Measurements from ENCODE around the gene ZBTB1.

DNA sequence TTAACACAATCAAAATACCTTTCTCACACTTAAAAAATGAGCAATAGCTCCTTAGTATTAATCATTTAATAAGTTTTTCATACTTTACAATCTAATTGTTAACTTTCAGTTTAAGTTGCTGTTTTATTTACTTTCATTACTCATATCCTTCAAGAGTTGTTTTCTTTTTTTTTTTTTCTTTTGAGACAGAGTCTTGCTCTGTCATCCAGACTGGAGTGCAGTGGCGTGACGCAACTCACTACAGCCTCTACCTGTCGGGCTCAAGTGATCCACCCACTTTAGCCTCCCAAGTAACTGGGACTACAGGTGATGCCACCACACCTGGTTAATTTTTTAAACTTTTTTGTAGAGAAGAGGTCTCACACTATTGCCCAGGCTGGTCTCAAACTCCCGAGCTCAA lies 16.1 kb downstream of the ZBTB1 start:
- no peak for TF ChIP-seq EZH2phosphoT487 (conservative IDR thresholded peaks at IDR 0.05; ENCODE audit: low read length)
- TF ChIP-seq, protein P1, sequence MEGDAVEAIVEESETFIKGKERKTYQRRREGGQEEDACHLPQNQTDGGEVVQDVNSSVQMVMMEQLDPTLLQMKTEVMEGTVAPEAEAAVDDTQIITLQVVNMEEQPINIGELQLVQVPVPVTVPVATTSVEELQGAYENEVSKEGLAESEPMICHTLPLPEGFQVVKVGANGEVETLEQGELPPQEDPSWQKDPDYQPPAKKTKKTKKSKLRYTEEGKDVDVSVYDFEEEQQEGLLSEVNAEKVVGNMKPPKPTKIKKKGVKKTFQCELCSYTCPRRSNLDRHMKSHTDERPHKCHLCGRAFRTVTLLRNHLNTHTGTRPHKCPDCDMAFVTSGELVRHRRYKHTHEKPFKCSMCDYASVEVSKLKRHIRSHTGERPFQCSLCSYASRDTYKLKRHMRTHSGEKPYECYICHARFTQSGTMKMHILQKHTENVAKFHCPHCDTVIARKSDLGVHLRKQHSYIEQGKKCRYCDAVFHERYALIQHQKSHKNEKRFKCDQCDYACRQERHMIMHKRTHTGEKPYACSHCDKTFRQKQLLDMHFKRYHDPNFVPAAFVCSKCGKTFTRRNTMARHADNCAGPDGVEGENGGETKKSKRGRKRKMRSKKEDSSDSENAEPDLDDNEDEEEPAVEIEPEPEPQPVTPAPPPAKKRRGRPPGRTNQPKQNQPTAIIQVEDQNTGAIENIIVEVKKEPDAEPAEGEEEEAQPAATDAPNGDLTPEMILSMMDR (IDR thresholded peaks at IDR 0.05; ENCODE audit: insufficient read depth, low read length, poor library complexity, severe bottlenecking) = no peak
